Right lobe of liver (tissue), 6 donors: ENCODE results near the gene VAC14. TPM values are rescaled to one million over a fixed set of nuclear protein-coding genes. Genes with fewer than 3 reads are reported as not detected.

Experiments used
- ATAC-seq, 4 donors: fragments of 200-7000 bp; cut with Tn5 transposase; one replicate each; pipeline ENCODE4 v1.9.1; 2020; ENCODE audit warnings: mild to moderate bottlenecking in 4 of 4, moderate library complexity in 4 of 4
- DNase-seq, 3 donors: peaks; one replicate each; pipeline ENCODE4 v3.0.0-alpha.2; 2020
- H3K27ac ChIP-seq, 3 donors: fragments of 200-600 bp; one replicate each; pipeline ENCODE4 v1.8.0; 2022
- H3K27me3 ChIP-seq, 2 donors: fragments of 200-600 bp; one replicate each; pipeline ENCODE4 v1.8.0; 2022
- H3K36me3 ChIP-seq, 4 donors: fragments of 200-600 bp; sonication (generic) in 1 of 4; one replicate each; pipeline versions ENCODE4 v1.5.1 to v1.8.0; 2017 to 2022; ENCODE audit warnings: control low read depth in 1 of 4
- H3K4me1 ChIP-seq, 4 donors: fragments of 200-600 bp; sonication (generic) in 1 of 4; one replicate each; pipeline versions ENCODE4 v1.5.1 to v1.8.0; 2017 to 2022; ENCODE audit warnings: control low read depth in 1 of 4
- H3K4me3 ChIP-seq, 3 donors: fragments of 200-600 bp; one replicate each; pipeline ENCODE4 v1.8.0; 2022
- H3K9me3 ChIP-seq, 4 donors: fragments of 200-600 bp; sonication (generic) in 1 of 4; one replicate each; pipeline versions ENCODE4 v1.5.1 to v1.8.0; 2017 to 2022; ENCODE audit warnings: control low read depth in 1 of 4
- POLR2A ChIP-seq: fragments of 450-650 bp; IDR thresholded peaks from one replicate; pipeline ENCODE4 v1.6.1; 2017; ENCODE audit warnings: antibody characterized with exemption, mild to moderate bottlenecking
- WGBS: methylation state at CpG from one replicate; pipeline ENCODE4 v1.1.6; 2018; ENCODE audit warnings: low coverage, low lambda C conversion rate; ENCODE audit not compliant: insufficient coverage; ENCODE audit errors: missing lambda C conversion rate; 5-methylcytosine and 5-hydroxymethylcytosine counted together
- intact Hi-C, 2 donors: fragments of 100-400 bp; cut with DNase I; formaldehyde crosslinking; loops; one replicate each; pipeline versions ENCODE4 v1.11.2 to v1.14.1; 2022
- total RNA-seq, 6 experiments: library from RNA; depleted of rRNA in 2 of 6; stranded (reverse); fragments of >200 nt in 2 of 6; fragmentation: NEBNext Ultra II Directional in 3 of 6; extraction: Animal tissue kit (Norgen Biotek cat#: 25700) in 3 of 6; gene quantifications; one replicate each; pipeline versions ENCODE4 v1.1.0 to v1.2.4, GENCODE V29; 2016 to 2023
- TF ChIP-seq, protein P1 (sequence below), 4 donors: fragments of 200-600 bp in 3 of 4; fragments of 450-650 bp in 1 of 4; IDR thresholded peaks; one replicate each; pipeline versions ENCODE4 v1.5.1 to v1.8.0; 2016 to 2022; ENCODE audit warnings: antibody characterized with exemption in 4 of 4, mild to moderate bottlenecking in 2 of 4
- donor health status: DM: no; HTN: yes; CAD: no.
- donor health status: DM: no; HTN: no; CAD: no.
- donor health status: DM: no; HTN: no; CAD: no.
- donor health status: DM: no; HTN: yes; CAD: no.
- donor health status: DM: no; HTN: yes; CAD: no.

The VAC14 gene
- total RNA-seq, 6 experiments from 2014 or later = 14.3 to 40.2 (median 23.4) TPM

DNA sequence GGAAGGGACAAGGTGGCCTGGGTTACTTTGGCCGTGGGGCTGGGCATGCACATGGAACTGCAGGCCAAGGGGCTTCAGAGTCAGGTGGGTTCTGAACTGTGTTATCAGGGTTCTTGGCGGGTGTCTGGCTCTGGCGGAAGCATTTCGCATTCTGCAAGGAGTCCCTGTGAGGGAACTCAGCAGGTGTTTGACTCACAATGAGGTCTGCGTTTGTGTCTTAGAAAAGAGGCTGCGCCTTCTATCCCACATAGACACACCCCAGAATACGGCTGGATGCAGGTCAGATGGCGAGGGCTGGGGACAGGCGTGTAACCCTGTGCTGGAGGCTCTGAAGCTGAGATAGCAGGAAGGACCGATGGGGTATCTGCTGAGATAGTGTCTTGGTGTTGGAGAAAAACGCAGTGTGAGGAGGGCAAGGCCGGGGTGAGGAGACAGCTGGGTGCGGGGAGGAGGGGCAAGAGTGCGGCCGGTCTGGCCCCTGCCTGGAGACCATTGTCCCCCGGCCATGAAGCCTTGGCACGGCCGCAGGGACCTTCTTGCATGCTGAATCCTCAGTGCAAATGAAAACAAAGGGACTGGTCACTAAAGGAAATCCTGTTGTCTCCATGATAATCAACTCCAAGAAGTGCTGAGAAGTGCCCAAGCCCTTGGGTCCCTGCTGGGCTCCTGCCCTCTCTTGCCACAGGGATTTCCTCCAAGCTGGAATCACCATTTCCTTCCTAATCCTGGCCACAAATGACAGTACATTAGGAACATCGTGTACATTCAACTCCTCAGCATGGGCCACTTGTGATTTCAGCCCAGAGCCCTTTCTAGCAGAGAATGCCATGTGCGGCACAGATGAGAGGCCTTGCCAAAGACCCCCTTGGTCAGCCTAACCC, 92.4 kb downstream of the VAC14 start:
- Histone ChIP-seq H3K36me3 (no peaks in the 10 kb centered on the region), H3K4me3 (no peak overlapping the region), H3K4me1 (peaks cover 0 to 38% (median 13%) of the 10 kb centered on the region in 4 donors), H3K9me3 (no peaks in the 10 kb centered on the region), H3K27me3 (no peaks in the 10 kb centered on the region), H3K27ac (peak overlapping the region; percentile 78 to 84 (median 83))
- intact Hi-C loops = no loop called here
- WGBS = 62% methylated on average over 12 of the region's 20 CpGs
- no peak for DNase-seq
- ATAC-seq = peak in 1 of 4 donors; percentile 2
- TF ChIP-seq, protein P1, sequence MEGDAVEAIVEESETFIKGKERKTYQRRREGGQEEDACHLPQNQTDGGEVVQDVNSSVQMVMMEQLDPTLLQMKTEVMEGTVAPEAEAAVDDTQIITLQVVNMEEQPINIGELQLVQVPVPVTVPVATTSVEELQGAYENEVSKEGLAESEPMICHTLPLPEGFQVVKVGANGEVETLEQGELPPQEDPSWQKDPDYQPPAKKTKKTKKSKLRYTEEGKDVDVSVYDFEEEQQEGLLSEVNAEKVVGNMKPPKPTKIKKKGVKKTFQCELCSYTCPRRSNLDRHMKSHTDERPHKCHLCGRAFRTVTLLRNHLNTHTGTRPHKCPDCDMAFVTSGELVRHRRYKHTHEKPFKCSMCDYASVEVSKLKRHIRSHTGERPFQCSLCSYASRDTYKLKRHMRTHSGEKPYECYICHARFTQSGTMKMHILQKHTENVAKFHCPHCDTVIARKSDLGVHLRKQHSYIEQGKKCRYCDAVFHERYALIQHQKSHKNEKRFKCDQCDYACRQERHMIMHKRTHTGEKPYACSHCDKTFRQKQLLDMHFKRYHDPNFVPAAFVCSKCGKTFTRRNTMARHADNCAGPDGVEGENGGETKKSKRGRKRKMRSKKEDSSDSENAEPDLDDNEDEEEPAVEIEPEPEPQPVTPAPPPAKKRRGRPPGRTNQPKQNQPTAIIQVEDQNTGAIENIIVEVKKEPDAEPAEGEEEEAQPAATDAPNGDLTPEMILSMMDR (IDR thresholded peaks at IDR 0.05) = no peak
- no peak for TF ChIP-seq POLR2A

DNA sequence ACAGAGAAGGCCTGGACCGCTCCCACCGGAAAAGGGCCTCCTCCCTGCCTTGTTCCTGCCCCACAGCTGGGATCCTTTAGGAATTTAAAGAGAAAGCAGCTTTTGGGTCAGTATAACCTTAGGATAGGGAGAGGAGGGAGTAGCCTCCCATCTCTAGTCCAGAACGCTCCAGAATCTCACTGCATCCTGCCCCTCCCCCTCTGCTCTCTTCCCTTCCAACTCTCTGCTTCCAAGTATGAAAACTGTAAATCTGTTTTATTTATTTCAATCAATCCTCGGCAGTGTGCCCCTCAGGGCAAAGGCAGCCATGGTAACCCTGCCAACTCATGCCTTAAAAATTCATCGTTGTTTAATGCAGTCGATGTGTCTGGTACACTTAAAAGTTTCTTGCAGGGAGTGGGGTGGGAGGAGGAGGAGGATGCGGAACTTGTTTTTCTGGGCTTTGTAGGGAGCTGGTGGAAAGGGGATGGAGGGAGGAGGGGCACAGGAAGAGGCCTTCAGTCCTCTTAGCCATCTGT, 94.0 kb downstream of the VAC14 start:
- peak overlapping the region in 1 of 3 donors; percentile 24 for H3K27ac ChIP-seq
- DNase-seq (no peak), ATAC-seq (no peak)
- intact Hi-C loops = no loop called here
- H3K4me3 ChIP-seq = no peak overlapping the region
- H3K4me1 ChIP-seq = peaks cover 0 to 46% (median 13%) of the 10 kb centered on the region in 4 donors
- H3K9me3 ChIP-seq = no peaks in the 10 kb centered on the region
- WGBS = 66% methylated on average over 5 of the region's 7 CpGs
- H3K27me3 ChIP-seq = no peaks in the 10 kb centered on the region
- no peaks in the 10 kb centered on the region for H3K36me3 ChIP-seq
- TF ChIP-seq POLR2A = no peak

DNA sequence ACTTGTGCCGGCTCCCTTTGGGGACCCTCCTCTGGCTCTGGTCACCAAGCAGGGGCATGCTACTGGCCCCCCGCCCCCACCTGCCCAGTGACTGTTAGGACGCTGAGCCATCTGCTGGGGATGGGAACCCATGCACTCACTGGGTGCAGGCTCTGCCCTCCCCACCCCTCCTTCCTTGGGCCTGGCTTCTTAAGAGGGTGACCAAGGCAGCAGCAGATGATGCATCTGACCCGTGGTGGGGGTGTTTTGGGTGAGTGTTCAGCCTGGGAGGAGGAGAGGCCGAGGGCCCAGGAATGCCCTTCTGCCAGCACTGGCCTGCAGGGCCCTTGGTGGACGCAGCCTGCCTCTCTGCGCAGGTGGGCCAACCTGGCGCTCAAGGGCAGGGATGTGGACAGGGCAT, 95.9 kb downstream of the VAC14 start:
- Histone ChIP-seq H3K4me1 (peaks cover 0 to 32% (median 7%) of the 10 kb centered on the region in 4 donors), H3K27ac (no peak overlapping the region), H3K4me3 (no peak overlapping the region), H3K9me3 (no peaks in the 10 kb centered on the region), H3K36me3 (no peaks in the 10 kb centered on the region), H3K27me3 (no peaks in the 10 kb centered on the region)
- DNase-seq (no peak), ATAC-seq (no peak)
- intact Hi-C loops = no loop called here
- TF ChIP-seq, protein P1 (IDR thresholded peaks at IDR 0.05) = no peak
- TF ChIP-seq POLR2A = no peak
- 100% methylated on average over 2 of the region's 8 CpGs for WGBS

DNA sequence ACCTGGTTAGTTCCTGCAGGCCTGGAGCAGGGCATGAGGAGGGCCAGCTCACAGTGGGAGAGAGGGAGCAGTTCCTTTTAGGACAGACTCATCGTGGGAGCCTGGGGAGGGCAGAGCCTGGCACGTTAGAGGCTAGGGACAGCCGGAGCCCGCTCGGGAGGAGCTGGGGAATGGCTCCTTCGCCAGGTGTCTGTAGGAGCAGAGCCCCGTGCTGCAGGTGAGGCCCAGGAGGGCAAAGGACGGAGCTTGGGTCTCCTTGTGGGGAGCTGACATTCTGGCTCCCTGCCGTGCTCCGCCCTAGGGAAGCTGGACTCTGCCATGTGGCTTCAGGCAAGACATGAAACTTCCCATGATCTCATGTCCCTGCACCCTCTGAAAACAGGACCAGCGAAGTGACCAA, 96.4 kb downstream of the VAC14 start:
- TF ChIP-seq, protein P1 (IDR thresholded peaks at IDR 0.05) = no peak
- TF ChIP-seq POLR2A = no peak
- Histone ChIP-seq H3K9me3 (no peaks in the 10 kb centered on the region), H3K36me3 (no peaks in the 10 kb centered on the region), H3K27ac (no peak overlapping the region), H3K4me3 (no peak overlapping the region), H3K27me3 (no peaks in the 10 kb centered on the region), H3K4me1 (peaks cover 0 to 28% (median 5%) of the 10 kb centered on the region in 4 donors)
- intact Hi-C loops = no loop called here
- ATAC-seq (no peak), DNase-seq (no peak)
- no CpG with 5 or more reads among the region's 11 CpGs for WGBS

DNA sequence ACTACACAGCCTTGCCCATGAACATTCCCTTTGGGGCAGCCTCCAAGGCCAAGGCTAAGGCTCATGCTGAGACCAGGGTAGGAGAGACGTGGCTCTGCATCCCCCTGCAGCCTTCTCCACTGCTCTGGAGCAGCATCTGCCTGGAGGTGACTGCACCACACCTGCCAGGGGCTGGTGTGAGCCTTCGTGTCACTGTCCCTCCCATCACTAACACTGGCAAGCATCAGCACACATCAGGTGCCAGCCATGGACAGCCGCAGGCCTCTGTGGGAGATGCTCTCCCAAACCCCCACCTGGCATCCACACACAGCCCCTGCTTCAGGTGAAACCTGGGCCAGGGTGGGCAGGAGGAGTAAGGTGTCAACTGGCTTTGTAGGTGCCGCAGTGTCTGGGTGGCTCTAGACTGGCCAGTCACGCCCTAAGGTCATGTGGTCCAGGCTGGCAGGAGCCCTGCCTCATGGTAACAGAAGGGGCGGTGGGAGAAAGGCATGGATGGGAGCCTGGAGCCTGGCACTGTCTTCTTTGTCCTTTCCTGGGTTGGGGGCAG, 97.0 kb downstream of the VAC14 start:
- peaks cover 0 to 21% (median 2%) of the 10 kb centered on the region in 4 donors for H3K4me1 ChIP-seq
- H3K27me3 ChIP-seq = no peaks in the 10 kb centered on the region
- TF ChIP-seq, protein P1 (IDR thresholded peaks at IDR 0.05) = no peak
- no peak for TF ChIP-seq POLR2A
- intact Hi-C loops = no loop called here
- no peak for ATAC-seq
- 88% methylated on average over 3 of the region's 6 CpGs for WGBS
- no peaks in the 10 kb centered on the region for H3K9me3 ChIP-seq
- H3K27ac ChIP-seq = no peak overlapping the region
- no peak overlapping the region for H3K4me3 ChIP-seq
- H3K36me3 ChIP-seq = no peaks in the 10 kb centered on the region
- no peak for DNase-seq
